ENCODE results near the gene B3GALT6.

The B3GALT6 gene

GRCh38 chr1:1230656-1231399, 1.2 kb upstream of the B3GALT6 start:
- in situ Hi-C loops (cut with HindIII; ENCODE audit: low sequenced_read_pairs), result no loop called here

- in situ Hi-C loops (cut with HindIII; ENCODE audit: low sequenced_read_pairs), result no loop called here
Measured at GRCh38 chr1:1231400-1232207, 433 bp upstream of the B3GALT6 start, which contains the start of gene SDF4. Gene SDF4 (minus strand): TSS chr1:1232001. CDS start chr1:1228772, 3,229 bp downstream.

- in situ Hi-C loops (cut with HindIII; ENCODE audit: low sequenced_read_pairs), result no loop called here
Measured at GRCh38 chr1:1232796-1233566, 944 bp downstream of the B3GALT6 start.

GRCh38 chr1:1233567-1233892, 1.5 kb downstream of the B3GALT6 start:
- in situ Hi-C loops (cut with HindIII; ENCODE audit: low sequenced_read_pairs), result no loop called here

GRCh38 chr1:1234180-1234808, 2.3 kb downstream of the B3GALT6 start:
- in situ Hi-C loops (cut with HindIII; ENCODE audit: low sequenced_read_pairs), result no loop called here

- in situ Hi-C loops (cut with HindIII; ENCODE audit: low sequenced_read_pairs), result no loop called here
Measured at GRCh38 chr1:1235016-1235744, 3.1 kb downstream of the B3GALT6 start.

- in situ Hi-C loops (cut with HindIII; ENCODE audit: low sequenced_read_pairs), result no loop called here
Measured at GRCh38 chr1:1236176-1236763, 4.2 kb downstream of the B3GALT6 start.

GRCh38 chr1:1236945-1237873, 5.2 kb downstream of the B3GALT6 start:
- in situ Hi-C loops (cut with HindIII; ENCODE audit: low sequenced_read_pairs), result no loop called here

GRCh38 chr1:1237874-1238701, 6.1 kb downstream of the B3GALT6 start:
- in situ Hi-C loops (cut with HindIII; ENCODE audit: low sequenced_read_pairs), result no loop called here

GRCh38 chr1:1238702-1239178, 6.7 kb downstream of the B3GALT6 start:
- in situ Hi-C loops (cut with HindIII; ENCODE audit: low sequenced_read_pairs), result no loop called here

GRCh38 chr1:1239227-1239613, 7.2 kb downstream of the B3GALT6 start:
- in situ Hi-C loops (cut with HindIII; ENCODE audit: low sequenced_read_pairs), result no loop called here

- in situ Hi-C loops (cut with HindIII; ENCODE audit: low sequenced_read_pairs), result no loop called here
Measured at GRCh38 chr1:1239614-1240347, 7.7 kb downstream of the B3GALT6 start.

- in situ Hi-C loops (cut with HindIII; ENCODE audit: low sequenced_read_pairs), result no loop called here
Measured at GRCh38 chr1:1240348-1240732, 8.3 kb downstream of the B3GALT6 start.

- in situ Hi-C loops (cut with HindIII; ENCODE audit: low sequenced_read_pairs), result no loop called here
Measured at GRCh38 chr1:1240822-1241587, 9.0 kb downstream of the B3GALT6 start.

GRCh38 chr1:1241588-1242219, 9.7 kb downstream of the B3GALT6 start:
- in situ Hi-C loops (cut with HindIII; ENCODE audit: low sequenced_read_pairs), result no loop called here

Data from endothelial cell of hepatic sinusoid (primary cell).